A673 (cell line): ENCODE measurements around the gene MDN1. TPM values are rescaled to one million over a fixed set of nuclear protein-coding genes. Genes with fewer than 3 reads are reported as not detected.

Source experiments
- BruUV-seq: library from RNA; stranded (reverse); fragments of 400-500 nt; replicated peaks from 2 replicates; lab custom pipeline; 2021; lab: Mats Ljungman, UMichigan
- CTCF ChIA-PET: fragments of 300-600 bp; sonication (Branson Sonifier 250); formaldehyde crosslinking; loops from one replicate; lab custom pipeline; 2022; ENCODE audit warnings: antibody characterized with exemption; lab: Charles Lee
- POLR2A ChIA-PET: fragments of 300-600 bp; sonication (Branson Sonifier 250); formaldehyde crosslinking; loops from one replicate; lab custom pipeline; 2022; ENCODE audit warnings: antibody characterized with exemption; ENCODE audit not compliant: low non-redundant PET; lab: Charles Lee
- DNase-seq: peaks from one replicate; pipeline ENCODE4 v3.0.0-alpha.2; 2015; ENCODE audit warnings: low spot score
- H3K27ac ChIP-seq: fragments of 200-600 bp; sonication (generic); 2 replicates; pipeline ENCODE4 v1.5.1; 2016; ENCODE audit warnings: mixed run types, low read depth, mild to moderate bottlenecking, mixed read lengths, antibody characterized with exemption, low read length; ENCODE audit not compliant: poor library complexity, severe bottlenecking
- H3K27me3 ChIP-seq: fragments of 200-600 bp; sonication (generic); replicated peaks from 2 replicates; pipeline ENCODE4 v1.6.1; 2017; ENCODE audit warnings: mixed run types, low read depth, mild to moderate bottlenecking, mixed read lengths, antibody characterized with exemption, low read length; ENCODE audit not compliant: insufficient read depth, poor library complexity
- H3K36me3 ChIP-seq: fragments of 200-600 bp; sonication (generic); 2 replicates; pipeline ENCODE4 v1.6.1; 2016; ENCODE audit warnings: mixed run types, mild to moderate bottlenecking, mixed read lengths, antibody characterized with exemption, low read length; ENCODE audit not compliant: insufficient read depth, poor library complexity, severe bottlenecking
- H3K4me1 ChIP-seq: fragments of 200-600 bp; sonication (generic); 2 replicates; pipeline ENCODE4 v1.6.1; 2017; ENCODE audit warnings: mixed run types, mild to moderate bottlenecking, mixed read lengths, antibody characterized with exemption, low read length; ENCODE audit not compliant: insufficient read depth, poor library complexity, severe bottlenecking
- H3K4me3 ChIP-seq: fragments of 200-600 bp; sonication (generic); 2 replicates; pipeline ENCODE4 v1.5.1; 2016; ENCODE audit warnings: low read depth, mixed run types, mild to moderate bottlenecking, mixed read lengths, low read length; ENCODE audit not compliant: poor library complexity, severe bottlenecking
- H3K9me3 ChIP-seq: fragments of 200-600 bp; sonication (generic); 2 replicates; pipeline ENCODE4 v1.6.1; 2016; ENCODE audit warnings: mixed run types, low read depth, mild to moderate bottlenecking, mixed read lengths, antibody characterized with exemption, low read length; ENCODE audit not compliant: poor library complexity, severe bottlenecking
- EZH2 ChIP-seq: fragments of 200-600 bp; sonication (generic); IDR thresholded peaks from 2 replicates; pipeline ENCODE4 v1.6.1; 2017; ENCODE audit warnings: borderline replicate concordance, low read depth, mild to moderate bottlenecking, mixed read lengths, antibody characterized with exemption, low read length; ENCODE audit not compliant: poor library complexity, severe bottlenecking
- intact Hi-C: fragments of 100-400 bp; cut with micrococcal nuclease; formaldehyde crosslinking; loops from one replicate; pipeline ENCODE4 v1.10.0; 2022; ENCODE audit not compliant: unreplicated experiment
- total RNA-seq: library from RNA; stranded (reverse); gene quantifications from 2 replicates; pipeline ENCODE4 v1.2.3, GENCODE V29; 2021
- TF ChIP-seq, protein P1 (sequence below): fragments of 300-800, 200-600 bp; sonication (generic); conservative IDR thresholded peaks from 2 replicates; pipeline ENCODE4 v1.5.1; 2017; ENCODE audit warnings: low read depth, mild to moderate bottlenecking, antibody characterized with exemption, low read length, moderate library complexity, mixed read lengths

Gene MDN1
- total RNA-seq, 1 experiment from 2014 or later = 64.4 TPM

- no peaks in the 10 kb centered on the region for H3K27me3 ChIP-seq
- no peak for DNase-seq
- no peak overlapping the region for H3K27ac ChIP-seq
- peaks cover 76% of the 10 kb centered on the region for H3K36me3 ChIP-seq
- no peak overlapping the region for H3K4me3 ChIP-seq
- H3K4me1 ChIP-seq = no peaks in the 10 kb centered on the region
- no TSS peak for BruUV-seq
- CTCF ChIA-PET = no interaction called here
- no peaks in the 10 kb centered on the region for H3K9me3 ChIP-seq
- POLR2A ChIA-PET = no interaction called here
- intact Hi-C loops = no loop called here
- TF ChIP-seq, protein P1, sequence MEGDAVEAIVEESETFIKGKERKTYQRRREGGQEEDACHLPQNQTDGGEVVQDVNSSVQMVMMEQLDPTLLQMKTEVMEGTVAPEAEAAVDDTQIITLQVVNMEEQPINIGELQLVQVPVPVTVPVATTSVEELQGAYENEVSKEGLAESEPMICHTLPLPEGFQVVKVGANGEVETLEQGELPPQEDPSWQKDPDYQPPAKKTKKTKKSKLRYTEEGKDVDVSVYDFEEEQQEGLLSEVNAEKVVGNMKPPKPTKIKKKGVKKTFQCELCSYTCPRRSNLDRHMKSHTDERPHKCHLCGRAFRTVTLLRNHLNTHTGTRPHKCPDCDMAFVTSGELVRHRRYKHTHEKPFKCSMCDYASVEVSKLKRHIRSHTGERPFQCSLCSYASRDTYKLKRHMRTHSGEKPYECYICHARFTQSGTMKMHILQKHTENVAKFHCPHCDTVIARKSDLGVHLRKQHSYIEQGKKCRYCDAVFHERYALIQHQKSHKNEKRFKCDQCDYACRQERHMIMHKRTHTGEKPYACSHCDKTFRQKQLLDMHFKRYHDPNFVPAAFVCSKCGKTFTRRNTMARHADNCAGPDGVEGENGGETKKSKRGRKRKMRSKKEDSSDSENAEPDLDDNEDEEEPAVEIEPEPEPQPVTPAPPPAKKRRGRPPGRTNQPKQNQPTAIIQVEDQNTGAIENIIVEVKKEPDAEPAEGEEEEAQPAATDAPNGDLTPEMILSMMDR = no peak
- TF ChIP-seq EZH2 = no peak
Observed at GRCh38 chr6:89661559-89661958, 158.0 kb downstream of the MDN1 start.

DNA sequence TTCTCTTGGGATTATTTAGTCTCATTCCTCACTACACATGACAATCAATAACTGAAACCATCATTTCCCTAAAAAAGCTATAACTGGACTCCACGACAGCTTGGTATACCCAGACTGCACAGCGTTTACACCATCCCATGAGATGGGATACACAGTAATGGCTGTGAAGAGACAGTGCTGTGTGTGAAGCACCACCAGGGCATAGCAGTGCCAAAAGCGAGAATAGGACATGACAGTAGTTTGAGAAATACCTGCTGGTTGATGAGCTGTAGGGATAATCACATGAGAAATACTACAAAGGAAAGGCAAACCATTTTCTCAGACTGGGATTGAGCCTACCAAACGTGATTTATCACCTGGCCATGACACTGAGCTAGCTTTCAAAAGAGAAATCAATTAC is 158.6 kb downstream of the MDN1 start:
- Histone ChIP-seq H3K9me3 (no peaks in the 10 kb centered on the region), H3K27me3 (no peaks in the 10 kb centered on the region), H3K36me3 (peaks cover 80% of the 10 kb centered on the region), H3K4me1 (no peaks in the 10 kb centered on the region), H3K4me3 (no peak overlapping the region), H3K27ac (no peak overlapping the region)
- no peak for DNase-seq
- ChIA-PET POLR2A (no interaction called here), CTCF (no interaction called here)
- intact Hi-C loops = no loop called here
- TF ChIP-seq EZH2 = no peak
- TF ChIP-seq, protein P1 = no peak
- BruUV-seq = no TSS peak

GRCh38 chr6:89657445-89658158 is 162.0 kb downstream of the MDN1 start:
- intact Hi-C loops = no loop called here
- no peak for TF ChIP-seq EZH2
- TF ChIP-seq, protein P1 = no peak
- Histone ChIP-seq H3K27me3 (no peaks in the 10 kb centered on the region), H3K4me1 (no peaks in the 10 kb centered on the region), H3K4me3 (no peak overlapping the region), H3K36me3 (peaks cover 84% of the 10 kb centered on the region), H3K9me3 (no peaks in the 10 kb centered on the region), H3K27ac (no peak overlapping the region)
- no peak for DNase-seq
- no TSS peak for BruUV-seq
- ChIA-PET CTCF (no interaction called here), POLR2A (no interaction called here)
